ENCODE results near the gene TACSTD2.
"Not testable (repeated sequence)": the region's sequence is repeated elsewhere in the genome, so short reads cannot be mapped to it uniquely, and the experiment has no call there.

The TACSTD2 gene, protein sequence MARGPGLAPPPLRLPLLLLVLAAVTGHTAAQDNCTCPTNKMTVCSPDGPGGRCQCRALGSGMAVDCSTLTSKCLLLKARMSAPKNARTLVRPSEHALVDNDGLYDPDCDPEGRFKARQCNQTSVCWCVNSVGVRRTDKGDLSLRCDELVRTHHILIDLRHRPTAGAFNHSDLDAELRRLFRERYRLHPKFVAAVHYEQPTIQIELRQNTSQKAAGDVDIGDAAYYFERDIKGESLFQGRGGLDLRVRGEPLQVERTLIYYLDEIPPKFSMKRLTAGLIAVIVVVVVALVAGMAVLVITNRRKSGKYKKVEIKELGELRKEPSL

DNA sequence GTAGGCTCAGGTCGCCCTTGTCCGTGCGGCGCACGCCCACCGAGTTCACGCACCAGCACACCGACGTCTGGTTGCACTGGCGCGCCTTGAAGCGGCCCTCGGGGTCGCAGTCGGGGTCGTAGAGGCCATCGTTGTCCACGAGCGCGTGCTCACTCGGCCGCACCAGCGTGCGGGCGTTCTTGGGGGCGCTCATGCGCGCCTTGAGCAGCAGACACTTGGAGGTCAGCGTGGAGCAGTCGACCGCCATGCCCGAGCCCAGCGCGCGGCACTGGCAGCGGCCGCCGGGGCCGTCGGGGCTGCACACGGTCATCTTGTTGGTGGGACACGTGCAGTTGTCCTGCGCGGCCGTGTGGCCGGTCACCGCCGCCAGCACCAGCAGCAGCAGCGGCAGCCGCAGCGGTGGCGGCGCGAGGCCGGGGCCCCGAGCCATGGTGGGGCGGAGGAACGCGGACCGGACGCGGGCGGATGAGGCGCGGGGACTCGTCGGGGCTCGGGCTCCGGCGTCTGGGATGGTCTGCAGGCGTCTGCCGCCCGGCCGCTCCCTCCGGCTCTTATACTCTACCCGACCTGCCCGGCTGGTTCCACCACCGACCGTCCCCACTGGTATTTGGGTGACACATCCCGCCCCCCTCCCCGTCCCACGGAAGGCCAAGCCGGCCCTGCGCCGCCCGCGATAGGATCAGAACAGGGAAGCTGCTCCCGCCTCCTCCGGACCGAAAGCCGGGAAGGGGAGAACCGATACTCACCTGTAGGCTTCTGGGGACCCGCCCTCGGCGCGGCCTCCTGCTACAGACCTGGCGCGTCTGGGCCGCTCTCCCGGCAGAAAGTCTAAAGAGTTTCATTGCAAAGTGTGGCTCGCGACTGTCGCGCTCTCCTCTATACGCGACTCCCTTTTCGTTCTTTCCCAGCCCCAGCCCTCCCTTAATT lies at the start of gene TACSTD2:
TSS of gene TACSTD2 (minus strand) at position 526 of the 927 bp plus-strand sequence. CDS start at position 430, 96 bp downstream.
- no peak for DNase-seq

DNA sequence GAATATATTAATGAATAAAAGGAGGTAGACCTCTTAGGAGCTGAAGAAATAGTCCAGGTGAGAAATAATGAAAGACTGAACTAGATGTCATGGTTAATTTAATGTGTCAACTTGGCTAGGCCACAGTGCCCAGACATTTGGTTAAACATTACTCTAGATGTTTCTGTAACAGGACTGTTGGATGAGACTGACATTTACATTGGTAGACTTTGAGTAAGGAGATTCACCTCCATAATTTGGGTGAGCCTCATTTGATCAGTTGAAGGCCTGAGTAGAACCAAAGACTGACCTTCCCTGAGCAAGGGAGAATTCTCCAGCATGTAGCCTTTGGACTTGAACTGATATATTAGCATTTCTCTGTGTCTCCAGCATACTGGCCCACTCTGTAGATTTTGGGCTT lies 49.2 kb upstream of the TACSTD2 start:
- DNase-seq, result no peak

DNA sequence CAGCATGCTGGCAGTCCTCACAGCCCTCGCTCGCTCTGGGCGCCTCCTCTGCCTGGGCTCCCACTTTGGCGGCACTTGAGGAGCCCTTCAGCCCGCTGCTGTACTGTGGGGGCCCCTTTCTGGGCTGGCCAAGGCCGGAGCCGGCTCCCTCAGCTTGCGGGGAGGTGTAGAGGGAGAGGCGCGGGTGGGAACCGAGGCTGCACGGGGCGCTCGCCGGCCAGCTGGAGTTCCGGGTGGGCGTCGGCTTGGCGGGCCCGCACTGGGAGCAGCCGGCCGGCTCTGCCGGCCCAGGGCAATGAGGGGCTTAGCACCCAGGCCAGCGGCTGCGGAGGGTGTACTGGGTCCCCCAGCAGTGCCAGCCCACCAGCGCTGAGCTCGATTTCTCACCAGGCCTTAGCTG lies 46.2 kb upstream of the TACSTD2 start:
- DNase-seq, result not testable (repeated sequence)

DNA sequence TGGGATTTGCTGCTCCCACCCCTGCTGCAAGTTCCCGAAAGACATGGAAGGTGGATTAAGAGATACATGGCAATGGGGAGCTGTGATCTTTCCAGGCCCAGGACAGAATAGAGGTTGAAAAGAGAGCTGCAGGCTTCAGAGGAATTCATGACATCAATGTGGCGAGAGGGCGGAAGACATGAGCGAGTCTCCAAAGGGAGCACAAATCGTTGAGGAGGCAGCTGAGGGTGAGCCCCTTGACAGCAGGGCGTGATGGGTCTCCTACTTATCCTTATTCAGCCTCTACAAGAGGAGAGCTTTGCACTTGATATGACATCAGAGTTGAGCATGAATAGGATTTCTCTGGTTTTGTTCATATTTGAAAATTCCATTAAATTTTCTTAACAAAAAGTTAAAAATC lies 45.5 kb upstream of the TACSTD2 start:
- no peak for DNase-seq

DNA sequence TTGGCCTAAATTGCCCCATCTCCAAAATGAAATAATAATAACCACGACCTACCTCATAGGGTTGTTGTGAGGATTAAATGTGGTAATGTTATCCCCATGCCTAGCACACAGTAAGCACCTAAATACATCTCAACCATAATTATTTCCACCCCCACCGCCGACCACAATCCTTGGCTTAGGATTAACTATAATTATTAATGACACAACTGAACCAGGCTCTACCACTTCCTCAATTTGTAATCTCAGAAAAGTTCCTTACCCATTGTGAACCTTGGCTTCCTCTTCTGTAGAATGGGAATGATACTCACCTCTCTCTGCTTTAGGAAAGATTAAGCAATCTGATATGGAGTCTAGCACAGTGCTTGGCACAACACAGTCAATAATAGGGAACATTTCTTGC lies 44.3 kb upstream of the TACSTD2 start:
- DNase-seq, result no peak

DNA sequence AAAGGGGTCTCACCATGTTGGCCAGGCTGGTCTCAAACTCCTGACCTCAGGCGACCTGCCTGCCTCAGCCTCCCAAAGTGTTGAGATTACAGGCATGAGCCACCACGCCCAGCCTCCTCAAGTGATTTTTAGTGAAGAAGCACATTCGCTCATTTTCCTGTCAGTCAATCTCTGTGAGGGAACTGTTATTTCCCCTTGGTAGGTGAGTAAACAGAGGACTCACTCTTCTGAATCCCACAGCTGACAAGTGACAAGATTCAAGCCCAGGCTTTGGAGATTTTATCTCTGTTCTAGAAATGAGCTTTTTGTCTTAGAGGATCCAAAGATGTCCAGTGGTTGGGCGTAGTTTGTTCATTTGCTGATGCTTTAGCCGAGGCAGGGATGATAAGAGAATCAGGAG lies 43.9 kb upstream of the TACSTD2 start:
- no peak for DNase-seq

DNA sequence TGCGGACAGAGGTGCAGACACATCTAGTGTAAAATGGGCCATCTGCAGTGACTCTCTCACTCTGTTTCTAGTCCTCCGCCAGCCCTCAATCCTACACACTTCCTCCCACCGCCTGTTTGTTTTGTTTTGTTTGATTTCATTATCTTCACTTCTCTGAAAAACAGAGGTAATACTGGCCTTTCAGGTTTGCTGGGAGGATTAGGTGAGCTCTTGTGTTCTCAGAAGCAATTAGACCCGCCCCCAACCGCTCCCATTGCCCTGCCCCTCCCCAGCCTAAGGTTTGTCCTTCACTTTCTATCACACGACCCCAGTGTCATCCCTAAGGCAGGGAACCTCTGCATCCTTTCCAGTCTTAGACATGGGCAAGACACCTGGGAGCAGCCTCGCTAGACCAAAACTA lies 43.2 kb upstream of the TACSTD2 start:
- DNase-seq, result no peak

DNA sequence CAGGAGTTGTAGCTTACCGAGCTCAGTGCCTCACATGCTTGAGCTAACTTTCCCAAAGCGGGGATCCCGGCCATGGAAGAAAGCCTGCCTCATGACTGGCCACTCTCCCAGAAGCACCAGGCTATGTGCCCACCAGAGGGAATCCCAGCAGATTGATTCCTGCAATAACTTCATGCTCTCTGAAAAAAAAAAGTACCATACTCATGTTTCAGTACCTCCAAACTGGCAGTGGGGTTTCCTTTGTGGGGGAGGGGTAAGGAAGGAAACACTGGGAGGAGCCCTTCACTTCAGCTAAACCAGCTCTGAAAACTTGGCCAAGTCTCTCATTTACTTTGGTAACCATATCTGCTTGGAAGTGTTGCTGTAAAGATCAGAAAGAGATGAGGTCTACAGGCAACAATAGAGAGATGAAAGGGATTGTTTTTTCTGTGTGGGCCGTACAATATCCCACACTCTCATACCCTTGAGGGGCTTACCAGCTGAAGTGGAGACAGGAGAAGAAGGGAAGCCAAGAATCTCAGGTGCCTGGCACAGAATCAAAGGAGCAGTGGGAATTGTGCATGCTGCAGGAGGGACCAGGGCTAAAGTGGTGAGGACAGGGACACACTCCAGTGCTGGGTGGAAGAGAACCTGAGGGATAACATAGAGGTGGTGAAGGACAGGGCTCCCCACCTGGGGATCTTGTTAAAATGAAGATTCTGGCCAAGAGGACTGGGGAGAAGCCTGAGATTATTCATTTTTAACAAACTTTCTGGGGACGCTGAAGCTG lies 42.4 kb upstream of the TACSTD2 start:
- no peak for DNase-seq

DNA sequence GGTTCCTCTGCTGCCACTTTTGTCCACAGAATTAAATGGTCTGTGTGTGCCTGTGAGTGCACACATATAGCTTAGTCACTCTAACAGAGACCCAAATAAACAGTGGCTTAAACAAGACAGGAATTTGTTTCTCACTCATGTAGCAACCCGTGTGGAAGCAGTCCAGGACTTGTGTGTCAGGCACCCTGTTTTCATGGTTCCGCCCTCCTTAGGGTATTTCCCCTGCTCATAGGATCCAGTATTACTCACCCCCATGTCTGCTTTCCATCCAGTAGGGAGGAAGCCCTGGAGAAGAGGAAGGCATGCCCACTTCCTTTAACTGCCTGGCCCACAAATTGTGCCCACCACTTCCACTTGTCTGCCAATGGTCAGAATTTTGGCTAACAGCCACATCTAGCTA lies 41.3 kb upstream of the TACSTD2 start:
- DNase-seq, result no peak

DNA sequence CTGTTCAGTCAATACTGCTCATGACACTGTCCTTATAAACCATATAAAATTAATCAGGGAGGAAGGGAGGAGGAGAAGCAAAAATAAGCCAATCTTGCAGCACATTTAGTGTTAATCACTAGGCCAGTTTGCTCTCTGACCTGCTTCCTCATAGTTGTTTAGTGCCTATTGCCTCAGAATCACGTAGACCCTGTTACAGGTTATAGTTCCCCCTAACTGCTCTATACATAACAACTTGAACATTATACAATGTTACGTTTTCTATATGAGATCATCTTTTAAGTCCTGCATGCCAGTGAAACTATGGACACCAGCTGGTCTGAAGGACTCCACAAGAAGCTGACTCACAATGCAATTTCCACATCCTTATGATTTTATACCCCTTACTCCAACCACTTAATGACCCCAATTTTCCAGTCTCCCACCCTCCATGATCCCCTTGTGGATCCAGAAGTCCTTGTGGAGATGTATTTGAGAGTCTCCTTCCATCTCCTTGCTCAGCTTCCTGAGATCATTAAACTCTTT lies 34.9 kb upstream of the TACSTD2 start:
- DNase-seq, result no peak

DNA sequence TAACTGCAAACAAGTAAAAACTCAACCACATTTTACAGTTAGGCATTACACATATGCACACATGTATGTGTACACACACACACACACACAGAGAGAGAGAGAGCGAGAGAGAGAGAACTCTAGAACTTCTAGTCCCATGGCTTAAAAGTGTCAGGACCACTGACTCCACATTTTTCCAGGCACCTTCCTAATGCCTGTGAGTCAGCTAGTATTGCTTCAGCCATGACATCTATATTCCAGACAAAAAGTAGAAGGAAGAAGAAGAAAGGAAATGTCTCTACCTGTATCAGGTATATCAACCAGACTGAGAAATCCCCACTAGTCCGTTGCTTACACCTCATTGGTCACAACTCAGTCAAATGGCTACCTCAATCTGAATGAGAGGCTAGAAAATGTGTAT lies 31.9 kb upstream of the TACSTD2 start:
- no peak for DNase-seq

DNA sequence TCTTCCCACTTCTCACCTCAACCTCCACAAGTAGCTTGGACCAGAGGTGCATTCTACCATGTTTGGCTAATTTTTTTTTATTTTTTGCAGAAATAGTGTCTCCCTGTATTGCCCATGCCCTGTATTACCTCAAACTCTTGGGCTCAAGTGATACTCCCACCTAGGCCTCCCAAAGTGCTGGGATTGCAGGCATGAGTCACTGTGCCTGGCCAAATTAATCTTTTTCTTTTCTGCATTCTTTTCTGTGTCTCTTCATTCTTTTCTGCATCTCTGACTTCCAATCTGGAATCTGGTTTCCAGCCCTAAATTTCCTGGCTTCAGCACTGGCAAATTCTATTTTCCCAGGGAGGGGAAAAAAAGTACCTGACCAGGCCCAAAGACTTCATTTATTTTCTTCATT lies 31.2 kb upstream of the TACSTD2 start:
- DNase-seq, result no peak

DNA sequence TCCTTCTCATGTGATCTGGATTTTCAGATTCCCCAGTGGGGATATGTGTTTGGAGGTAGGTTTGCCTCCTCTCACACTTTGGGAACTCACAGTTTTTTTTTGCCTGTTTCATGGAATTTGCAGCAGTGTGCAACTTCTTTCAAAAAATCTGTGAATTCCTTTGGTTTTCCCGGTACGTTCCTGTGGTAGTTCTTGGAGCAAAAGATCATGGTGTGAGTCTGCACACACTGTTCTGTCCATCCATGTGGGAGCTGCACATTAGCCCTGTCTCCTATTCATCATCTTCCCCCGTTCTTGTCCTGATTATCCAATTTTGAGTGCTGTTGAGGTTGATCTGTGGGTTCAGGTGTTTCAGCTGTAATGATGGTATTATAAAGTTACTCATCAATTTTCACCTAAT lies 30.3 kb upstream of the TACSTD2 start:
- no peak for DNase-seq

DNA sequence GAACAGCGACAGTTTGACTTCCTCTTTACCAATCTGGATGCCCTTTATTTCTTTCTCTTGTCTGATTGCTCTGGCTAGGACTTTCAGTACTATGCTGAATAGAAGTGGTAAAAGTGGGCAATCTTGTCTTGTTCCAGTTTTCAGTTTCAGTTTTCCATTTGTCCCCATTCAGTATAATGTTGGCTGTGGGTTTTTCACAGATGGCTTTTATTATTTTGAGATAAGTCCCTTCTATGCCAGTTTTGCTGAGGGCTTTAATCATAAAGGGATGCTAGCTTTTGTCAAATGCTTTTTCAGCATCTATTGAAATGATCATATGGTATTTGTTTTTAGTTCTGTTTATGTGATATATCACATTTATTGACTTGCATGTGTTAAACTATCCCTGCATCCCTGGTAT lies 24.9 kb upstream of the TACSTD2 start:
- DNase-seq, result not testable (repeated sequence)

DNA sequence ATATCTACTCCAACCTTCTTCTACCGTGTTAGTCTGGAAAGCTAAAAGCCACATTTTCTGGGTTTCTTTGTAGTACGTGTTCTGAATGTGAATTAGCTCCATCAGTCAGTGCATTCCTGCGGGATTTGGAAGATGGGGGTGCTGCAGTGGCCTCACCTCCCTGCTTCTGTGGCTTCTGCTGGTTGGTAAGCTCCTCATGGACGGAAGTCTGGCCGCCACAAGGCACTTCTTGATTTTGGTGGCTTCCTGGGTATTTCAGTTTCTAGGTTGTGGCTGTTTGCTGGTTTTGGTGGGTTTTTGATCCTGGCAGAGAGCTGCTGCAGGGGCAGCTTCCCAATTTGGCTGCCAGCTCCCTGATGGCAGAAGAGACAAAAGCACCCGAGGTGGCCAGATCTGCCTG lies 20.9 kb upstream of the TACSTD2 start:
- DNase-seq, result no peak

DNA sequence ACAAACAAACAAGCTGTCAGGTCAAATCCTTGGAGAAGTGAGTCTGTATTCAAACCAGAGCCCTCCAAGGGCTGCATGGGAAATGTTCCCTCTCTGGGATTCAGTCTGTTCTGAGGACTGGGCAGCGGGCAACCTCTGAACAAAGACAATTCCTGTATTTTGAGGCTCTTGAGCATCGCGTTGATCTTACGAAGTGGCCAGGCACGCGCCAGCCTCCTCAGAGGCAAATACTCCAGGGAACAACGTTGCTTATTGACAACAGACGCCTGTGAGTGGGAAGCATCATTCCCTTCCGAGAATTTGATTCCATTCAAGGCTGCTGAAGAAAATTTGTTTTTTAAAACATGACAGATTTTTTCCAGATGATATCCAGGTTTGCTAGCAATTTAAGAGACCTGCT lies 20.0 kb upstream of the TACSTD2 start:
- no peak for DNase-seq

DNA sequence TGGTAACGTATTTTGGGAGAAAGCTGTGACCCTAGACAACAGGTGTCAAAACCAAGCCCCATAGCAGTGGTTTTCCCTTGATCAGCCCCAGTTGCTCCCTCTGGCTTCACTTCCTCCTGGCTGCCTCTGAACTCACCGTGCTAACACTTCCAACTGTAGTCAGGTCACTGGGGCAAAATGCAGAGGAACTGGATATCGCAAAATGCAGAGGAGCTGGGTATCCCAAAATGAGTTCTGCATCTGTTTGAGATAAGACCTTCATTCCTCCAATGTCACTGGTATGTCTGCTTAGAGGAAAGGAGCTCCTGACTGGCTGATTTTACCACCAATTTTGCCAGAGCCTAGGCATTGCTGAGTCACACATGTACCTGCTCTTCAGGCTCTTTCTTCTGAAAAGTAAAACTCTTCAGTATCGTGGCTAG lies 19.6 kb upstream of the TACSTD2 start:
- no peak for DNase-seq

DNA sequence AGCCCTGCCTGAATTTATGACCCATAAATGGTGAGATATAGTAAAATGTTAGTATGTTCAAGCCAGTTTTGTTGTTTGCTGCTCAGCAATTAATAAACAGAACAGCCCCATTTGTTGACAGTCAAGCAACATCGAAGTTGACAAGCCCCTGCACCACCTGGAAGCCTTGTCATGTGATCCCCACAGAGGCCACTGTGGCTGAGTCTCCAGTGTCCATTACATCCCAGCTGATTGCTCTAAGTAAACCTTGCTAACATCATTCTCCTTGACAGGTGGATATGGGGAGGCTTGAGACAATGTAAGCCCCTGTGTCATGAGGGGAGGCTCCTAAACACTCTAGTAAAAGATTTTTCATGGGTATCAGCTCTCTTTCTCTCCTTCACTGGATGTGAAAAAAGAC lies 17.5 kb upstream of the TACSTD2 start:
- DNase-seq, result no peak

DNA sequence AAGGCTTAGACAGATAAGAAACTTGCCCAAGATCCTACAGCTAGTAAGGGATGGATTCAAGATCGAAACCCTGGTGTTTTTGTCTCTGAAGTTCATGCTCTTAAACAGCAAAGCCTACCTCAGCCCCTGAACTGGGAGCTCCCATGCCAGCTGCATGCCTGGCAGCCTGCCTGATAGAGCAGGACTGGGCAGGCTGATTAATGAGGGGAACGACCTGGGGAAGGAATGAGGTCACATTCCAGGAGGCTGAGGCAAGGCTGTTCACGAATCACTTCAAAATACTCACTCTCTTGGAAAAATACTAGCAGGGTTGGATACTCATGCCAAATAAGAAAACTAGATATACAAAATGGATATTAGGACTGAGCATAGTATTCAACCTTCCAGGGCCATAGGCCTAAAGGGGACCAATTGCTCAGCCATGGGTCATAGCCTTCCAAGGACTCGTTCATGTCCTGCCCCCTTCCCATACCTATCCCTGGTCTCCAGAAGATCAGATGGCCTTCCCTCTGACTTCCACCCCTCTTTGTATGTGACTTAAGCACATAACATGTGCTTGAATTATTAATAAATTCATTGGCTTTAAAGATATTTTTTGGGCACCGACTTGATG lies 15.6 kb upstream of the TACSTD2 start:
- no peak for DNase-seq

DNA sequence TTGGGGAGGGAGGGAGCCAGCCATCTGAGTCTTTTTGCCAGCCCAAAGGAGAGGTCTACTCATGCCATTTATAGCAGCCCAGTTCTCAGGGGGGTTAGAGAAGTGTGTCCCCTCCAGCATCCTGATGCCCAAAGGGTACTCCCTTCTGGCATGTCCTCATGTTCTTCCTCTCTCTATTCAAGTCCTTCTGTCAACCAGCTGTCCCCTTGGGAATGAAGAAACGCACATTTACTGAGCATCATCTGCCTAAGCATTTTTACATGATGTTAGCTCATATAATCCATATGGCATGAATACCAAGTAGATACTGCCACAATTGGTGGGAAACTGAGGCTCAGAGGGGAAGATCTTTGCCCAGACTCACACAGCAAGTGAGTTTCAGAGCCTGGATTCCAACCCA lies 14.8 kb upstream of the TACSTD2 start:
- DNase-seq, result no peak

DNA sequence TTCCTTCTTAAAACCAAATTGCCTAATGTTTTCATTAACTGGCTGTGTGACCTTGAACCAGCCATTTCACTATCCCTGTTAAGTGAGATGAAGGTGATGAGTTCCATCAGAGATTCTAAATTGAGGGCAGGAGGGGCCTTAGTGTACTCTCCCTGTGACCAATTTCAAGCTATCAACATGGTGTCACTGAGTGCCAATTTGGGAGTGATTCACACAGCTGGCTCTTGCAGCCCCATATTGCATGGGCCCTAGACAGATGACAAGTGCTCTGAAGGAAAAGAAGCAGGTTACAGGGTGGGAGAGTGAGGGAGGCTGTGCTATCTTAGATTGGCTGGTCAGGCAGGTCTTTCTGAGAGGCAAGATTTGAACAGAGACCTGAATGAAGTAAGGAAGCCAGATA lies 13.0 kb upstream of the TACSTD2 start:
- no peak for DNase-seq

DNA sequence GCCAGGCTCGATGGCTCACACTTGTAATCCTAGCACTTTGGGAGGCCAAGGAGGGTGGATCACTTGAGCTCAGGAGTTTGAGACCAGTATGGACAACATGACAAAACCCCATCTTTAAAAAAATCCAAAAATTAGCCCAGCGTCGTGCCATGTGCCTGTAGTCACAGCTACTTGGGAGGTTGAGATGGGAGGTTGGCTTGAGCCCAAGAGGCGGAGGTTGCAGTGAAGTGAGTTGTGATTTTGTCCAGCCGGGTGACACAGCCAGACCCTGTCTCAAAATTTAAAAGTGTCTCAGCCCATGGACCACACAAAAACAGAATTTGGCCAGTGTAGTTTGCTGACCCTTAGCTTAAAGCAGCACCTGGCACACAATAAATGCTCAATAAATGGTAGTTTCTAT lies 11.3 kb upstream of the TACSTD2 start:
- DNase-seq, result no peak

DNA sequence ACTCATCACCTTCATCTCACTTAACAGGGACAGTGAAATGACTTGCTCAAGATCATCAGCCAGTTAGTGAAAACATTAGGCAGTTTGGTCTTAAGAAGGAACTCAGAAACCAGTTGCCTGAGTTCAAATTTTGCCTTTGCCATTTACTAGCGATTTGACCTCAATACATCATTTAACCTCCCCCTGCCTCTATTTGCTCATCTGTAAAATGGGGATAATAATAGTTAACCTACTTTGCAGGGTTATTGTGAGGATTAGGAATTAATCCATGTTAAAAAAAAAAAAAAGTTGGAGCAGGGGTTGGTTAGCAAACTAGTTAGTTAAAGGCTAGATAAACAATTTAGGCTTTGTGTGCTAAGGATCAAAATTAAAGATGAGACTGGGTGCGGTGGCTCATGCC lies 10.6 kb upstream of the TACSTD2 start:
- DNase-seq, result no peak

All from activated CD4-positive, alpha-beta T cell treated with anti-CD3 and anti-CD28 coated beads, Interleukin-2, amount 50 U/mL, for 4 hours (primary cell).